ENCODE data around the gene FRAS1. TPM values are rescaled to one million over a fixed set of nuclear protein-coding genes. Genes with fewer than 3 reads are reported as not detected.

Gene FRAS1
- total and polyA plus RNA-seq, 2 of the 8 experiments (the other 6 are each of a cell fraction or from before 2014, with no cell fraction given) = 38.5 to 109 TPM

DNA sequence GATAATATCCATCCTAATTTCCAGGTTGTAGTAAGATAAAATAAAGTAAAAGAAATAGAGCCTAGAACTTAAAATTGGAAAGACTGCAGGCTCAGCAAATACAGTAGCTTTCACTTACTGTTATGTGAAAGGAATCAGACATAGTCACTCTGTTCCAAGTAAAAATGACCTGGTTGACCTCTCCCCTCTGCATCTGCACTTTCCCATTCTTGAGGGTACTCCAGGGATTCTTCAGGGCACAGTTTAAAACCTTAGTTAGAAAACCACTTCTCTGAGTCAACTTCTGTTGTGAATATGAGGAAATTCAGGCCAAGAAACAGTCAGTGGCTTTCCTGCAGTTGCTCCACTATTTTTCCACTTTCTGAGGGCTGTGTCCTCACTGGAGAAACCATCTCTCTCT lies 42.9 kb downstream of the FRAS1 start:
- Histone ChIP-seq H2BK120ac (replicated peaks; ENCODE audit: low read depth, low read length) (no peak overlapping the region), H2BK5ac (ENCODE audit: low read depth, low read length) (no peak overlapping the region), H4K20me1 (replicated peaks in 1 of 2; ENCODE audit: control insufficient read depth in 1 of 2, insufficient read depth in 2 of 2, low read length in 2 of 2) (no peaks in the 10 kb centered on the region), H3K23ac (ENCODE audit: insufficient read length) (no peak overlapping the region), H3K4ac (replicated peaks; ENCODE audit: insufficient read length, low read depth, low read length) (no peak overlapping the region), H3K27me3 (replicated peaks in 1 of 4; ENCODE audit: control insufficient read depth in 3 of 4, extremely low read depth in 1 of 4, insufficient read depth in 3 of 4, low read length in 3 of 4) (no peaks in the 10 kb centered on the region), H2BK12ac (ENCODE audit: low read depth, low read length) (no peak overlapping the region), H3K4me3 (ENCODE audit: extremely low read depth in 1 of 4, insufficient read depth in 2 of 4, low read depth in 3 of 4, low read length in 4 of 4) (no peak overlapping the region), H3K23me2 (ENCODE audit: low read depth, low read length) (no peaks in the 10 kb centered on the region), H3K9me3 (ENCODE audit: insufficient read depth in 2 of 2, low read depth in 1 of 2, low read length in 1 of 2) (peaks cover 20 to 21% of the 10 kb centered on the region in 2 experiments), H3K36me3 (ENCODE audit: control insufficient read depth in 2 of 4, insufficient read depth in 4 of 4, low read length in 3 of 4) (peaks cover 0 to 30% (median 13%) of the 10 kb centered on the region in 4 experiments; a peak in 3 of 8 replicates), H3K18ac (ENCODE audit: extremely low read depth, low read length) (no peak overlapping the region), H3K56ac (replicated peaks; ENCODE audit: insufficient read length, low read depth, low read length) (no peak overlapping the region), H3K14ac (ENCODE audit: insufficient read length) (no peak overlapping the region), H3K27ac (ENCODE audit: low read depth, low read length) (no peak overlapping the region), H4K8ac (ENCODE audit: extremely low read depth, insufficient read depth, low read length) (no peak overlapping the region), H3K4me1 (replicated peaks in 1 of 4; ENCODE audit: control insufficient read depth in 3 of 4, insufficient read depth in 4 of 4, low read length in 3 of 4) (peaks cover 0 to 5% (median 1%) of the 10 kb centered on the region in 4 experiments; a peak in 2 of 7 replicates), H4K91ac (replicated peaks; ENCODE audit: insufficient read length, low read length) (no peak overlapping the region), H3K79me1 (ENCODE audit: low read depth, low read length) (no peaks in the 10 kb centered on the region; the same call in 1 of the 2 replicates), H3K79me2 (ENCODE audit: control insufficient read depth in 1 of 2, insufficient read depth in 2 of 2, low read length in 2 of 2) (peaks cover 0 to 77% of the 10 kb centered on the region in 2 experiments; a peak in 2 of 4 replicates), H2AFZ (ENCODE audit: low read length) (no peak overlapping the region), H3K4me2 (ENCODE audit: insufficient read depth in 1 of 2, low read depth in 2 of 2, low read length in 2 of 2) (no peak overlapping the region), H4K5ac (ENCODE audit: insufficient read length, low read depth, low read length) (no peak overlapping the region), H2BK20ac (ENCODE audit: low read length) (no peak overlapping the region), H3K9ac (replicated peaks in 1 of 4; ENCODE audit: extremely low read depth in 1 of 4, low read depth in 3 of 4, low read length in 3 of 4) (no peak overlapping the region), H2BK15ac (ENCODE audit: low read length) (no peak overlapping the region), H2AK5ac (ENCODE audit: low read depth, low read length) (no peak overlapping the region)
- DNase-seq (ENCODE audit: low read depth in 1 of 2, low spot score in 2 of 2) = no peak
- FAIRE-seq = no peak
- ChIA-PET POLR2A (ENCODE audit: partially characterized antibody) (interaction anchor here (1.4 kb wide), 1 partner anchor 41 kb away, joined by 4 read pairs; no protein-coding TSS in a partner anchor), CTCF (ENCODE audit: partially characterized antibody) (interaction anchor here (1.5 to 3.3 kb wide), 2 partner anchors 40 to 71 kb away, joined by 3 to 8 read pairs; no protein-coding TSS in a partner anchor)
- TF ChIP-seq FOSL1 (IDR thresholded peaks at IDR 0.05; ENCODE audit: insufficient read depth, low read depth, low read length) = no peak
- no peak for TF ChIP-seq TAF1 (IDR thresholded peaks at IDR 0.05; ENCODE audit: low read depth, low read length)

Data from H1 (cell line).